Measurements from ENCODE around the gene ACTN1.
A peak's percentile ranks its signal among the peaks of the same experiment; 100 is the strongest.
"Not testable (repeated sequence)": the region's sequence is repeated elsewhere in the genome, so short reads cannot be mapped to it uniquely, and the experiment has no call there.

ACTN1 gene

DNA sequence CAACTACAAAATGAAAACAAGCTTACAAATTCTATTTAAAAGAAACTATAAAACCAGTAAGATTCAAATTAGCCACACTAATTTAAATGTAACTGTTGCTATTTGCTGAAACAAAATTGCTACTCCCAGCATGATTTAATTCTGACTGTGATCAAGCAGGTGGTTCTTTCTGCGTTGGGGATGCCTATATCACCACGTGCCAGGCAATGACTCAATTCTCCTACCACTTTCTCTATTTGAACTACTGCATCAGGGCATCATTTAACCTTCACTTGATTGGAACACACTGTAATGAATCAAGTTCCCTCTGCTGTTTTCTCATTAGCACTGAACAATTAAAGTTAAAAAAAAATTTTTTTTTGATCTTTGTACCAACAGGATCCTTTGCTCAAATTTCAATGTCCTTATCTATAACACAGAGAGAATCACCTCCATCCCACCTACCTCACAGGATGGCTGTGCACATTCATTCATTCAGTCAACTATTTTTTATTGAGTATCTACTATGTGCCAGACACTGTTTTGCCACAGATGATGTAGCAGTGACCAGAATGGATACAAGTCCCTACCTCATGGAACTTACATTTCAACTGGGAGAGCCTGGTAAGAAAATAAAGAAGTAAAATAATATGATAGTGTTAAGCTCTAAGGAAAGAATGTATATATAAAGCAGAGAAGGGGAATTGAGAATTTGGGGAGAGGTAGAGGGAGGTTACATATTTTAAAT, 8.0 kb upstream of the ACTN1 start:
- no peak for DNase-seq (ENCODE audit: low spot score)

DNA sequence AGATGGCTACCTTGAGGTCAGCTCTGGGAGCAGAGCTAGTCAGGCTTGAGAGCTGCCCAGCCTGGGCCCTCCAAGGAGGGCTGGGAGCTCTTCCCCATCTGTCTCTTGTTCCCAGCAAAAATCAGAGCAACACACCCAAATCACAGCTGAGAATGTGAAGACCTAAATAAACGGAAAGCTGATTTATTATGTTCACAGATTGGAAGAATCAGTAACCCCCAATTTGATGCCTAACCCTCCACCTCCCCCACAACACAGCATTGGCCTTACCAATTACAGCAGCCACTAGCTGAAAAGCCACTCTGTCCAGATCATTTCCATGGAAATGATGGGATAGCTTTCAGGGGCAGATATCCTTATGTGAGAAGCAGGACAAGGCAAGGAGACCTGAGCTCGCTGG, 7.1 kb upstream of the ACTN1 start:
- DNase-seq (ENCODE audit: low spot score), result no peak

DNA sequence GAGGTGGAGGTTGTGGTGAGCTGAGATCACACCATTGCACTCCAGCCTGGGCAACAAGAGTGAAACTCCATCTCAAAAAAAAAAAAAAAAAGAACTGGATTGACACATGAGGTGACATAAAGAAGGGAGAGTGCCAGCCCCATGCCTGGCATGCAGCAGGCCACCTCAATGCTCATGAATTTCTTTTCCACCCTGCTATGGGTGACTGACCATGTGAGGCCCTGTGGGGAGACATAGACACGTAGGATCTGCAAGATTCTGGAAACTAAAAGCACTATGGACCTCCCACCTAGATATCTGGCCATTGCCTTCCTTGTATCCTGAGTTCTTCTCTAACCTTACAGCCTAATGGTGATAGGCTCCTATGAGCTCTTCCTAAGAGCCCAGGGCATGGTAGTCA, 5.6 kb upstream of the ACTN1 start:
- no peak for DNase-seq (ENCODE audit: low spot score)

DNA sequence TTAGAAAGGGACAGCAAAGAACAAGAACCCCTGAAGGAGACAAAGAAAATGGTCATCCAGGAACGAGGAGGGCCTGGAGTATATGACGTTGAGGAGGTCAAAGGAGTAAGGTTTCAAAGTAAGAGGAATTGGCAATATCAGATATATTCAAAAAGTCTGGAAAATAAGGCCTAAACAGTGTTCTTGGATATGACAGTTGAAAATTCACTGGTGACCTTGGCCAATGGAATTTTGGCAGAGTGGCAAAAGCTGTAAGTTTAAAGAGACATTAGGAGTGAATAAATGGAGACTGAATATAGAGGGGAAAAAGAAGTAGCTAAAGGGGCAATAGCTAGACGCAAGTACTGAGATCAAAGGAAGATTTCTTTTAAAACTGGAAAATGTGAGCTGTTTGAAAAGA, 4.1 kb upstream of the ACTN1 start:
- no peak for DNase-seq (ENCODE audit: low spot score)

DNA sequence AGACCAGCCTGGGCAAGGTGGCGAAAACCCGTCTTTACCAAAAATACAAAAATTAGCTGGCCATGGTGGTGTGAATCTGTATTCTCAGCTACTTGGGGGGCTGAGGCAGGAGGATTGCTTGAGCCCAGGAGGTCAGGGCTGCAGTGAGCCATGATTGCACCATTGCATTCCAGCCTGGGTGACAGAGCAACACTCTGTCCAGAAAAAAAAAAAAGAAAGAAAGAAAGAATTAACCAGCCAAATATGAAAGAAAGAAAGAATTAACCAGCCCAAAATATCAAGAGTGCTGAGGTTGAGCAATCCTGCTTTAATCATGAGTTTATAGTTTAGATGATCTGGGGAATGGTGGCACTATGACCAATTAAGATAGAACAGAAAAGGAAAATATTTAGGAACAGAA, 3.5 kb upstream of the ACTN1 start:
- no peak for DNase-seq (ENCODE audit: low spot score)

DNA sequence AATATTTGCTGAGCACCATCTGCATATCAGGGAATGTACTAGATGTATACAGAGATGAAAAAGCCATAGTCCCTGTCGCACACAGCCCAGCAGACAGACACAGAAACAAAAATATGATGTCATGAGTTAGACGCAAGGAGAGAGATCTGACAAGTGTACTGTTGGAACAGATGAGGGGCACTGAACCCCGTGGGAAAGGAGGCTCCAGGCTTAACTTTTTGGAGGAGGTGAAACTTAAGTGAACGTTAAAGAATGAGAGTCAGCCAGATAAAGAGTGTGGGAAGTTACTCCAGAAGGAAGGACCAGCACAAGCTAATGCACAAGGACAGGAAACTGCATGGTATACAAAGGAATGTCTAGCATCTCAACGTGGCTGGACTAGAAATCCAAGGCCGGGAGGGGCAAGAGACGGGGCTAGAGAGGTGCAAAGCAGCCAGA, 2.5 kb upstream of the ACTN1 start:
- no peak for DNase-seq (ENCODE audit: low spot score)

DNA sequence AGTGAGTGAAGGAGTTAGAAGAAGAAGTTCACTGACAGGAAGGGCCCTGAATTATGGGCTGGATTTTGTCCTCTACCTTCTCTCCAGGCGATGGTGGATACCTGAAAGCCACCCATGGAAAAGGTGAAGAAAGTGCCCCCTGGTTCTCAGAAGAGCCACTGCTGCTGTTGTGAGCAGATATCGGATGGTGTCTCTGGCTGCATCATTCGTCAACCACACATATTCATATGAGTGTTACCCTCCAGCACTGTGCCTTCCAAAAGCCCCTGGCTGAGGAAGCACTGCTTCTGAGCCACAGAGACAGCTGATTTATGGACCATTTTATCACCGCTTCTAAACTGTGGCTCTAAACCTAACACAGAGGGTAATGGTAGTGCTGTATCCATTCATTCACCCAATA, 2.0 kb upstream of the ACTN1 start:
- no peak for DNase-seq (ENCODE audit: low spot score)

DNA sequence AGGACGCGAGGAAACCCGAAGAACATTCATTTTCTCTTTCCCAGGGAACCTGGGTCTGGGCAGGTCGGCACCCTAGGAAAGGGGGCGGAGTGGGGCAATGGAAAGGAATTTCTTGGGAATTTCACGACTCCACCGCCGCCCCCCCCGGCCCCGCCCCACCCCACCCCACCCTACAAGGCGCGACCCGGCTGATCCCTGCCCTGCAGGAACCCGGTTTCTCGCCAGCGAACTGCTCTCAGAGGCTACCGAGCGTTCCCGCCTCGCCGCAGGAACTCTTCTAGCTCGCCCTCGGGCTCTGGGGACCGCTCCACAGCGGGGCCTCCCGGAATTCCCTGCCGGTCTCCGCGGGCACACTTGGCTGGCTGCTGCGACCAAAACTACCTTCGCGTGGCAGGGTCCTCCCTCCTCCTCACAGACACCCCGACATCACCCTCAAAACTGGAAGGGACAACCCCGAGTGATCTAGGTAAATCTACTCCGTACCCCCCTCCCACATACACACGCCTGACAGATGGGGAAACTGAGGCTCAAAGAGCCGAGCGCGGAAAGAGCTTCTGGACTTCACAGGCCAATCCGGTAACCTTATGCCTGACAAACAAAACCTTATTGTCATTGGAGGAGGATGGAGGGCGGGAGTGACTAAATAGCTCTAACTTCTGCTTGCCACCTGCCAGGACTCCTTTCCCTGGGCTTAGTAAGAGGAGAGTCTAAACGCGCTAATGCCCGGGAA, 785 bp upstream of the ACTN1 start:
- peak; percentile 57 for DNase-seq (ENCODE audit: low spot score)

DNA sequence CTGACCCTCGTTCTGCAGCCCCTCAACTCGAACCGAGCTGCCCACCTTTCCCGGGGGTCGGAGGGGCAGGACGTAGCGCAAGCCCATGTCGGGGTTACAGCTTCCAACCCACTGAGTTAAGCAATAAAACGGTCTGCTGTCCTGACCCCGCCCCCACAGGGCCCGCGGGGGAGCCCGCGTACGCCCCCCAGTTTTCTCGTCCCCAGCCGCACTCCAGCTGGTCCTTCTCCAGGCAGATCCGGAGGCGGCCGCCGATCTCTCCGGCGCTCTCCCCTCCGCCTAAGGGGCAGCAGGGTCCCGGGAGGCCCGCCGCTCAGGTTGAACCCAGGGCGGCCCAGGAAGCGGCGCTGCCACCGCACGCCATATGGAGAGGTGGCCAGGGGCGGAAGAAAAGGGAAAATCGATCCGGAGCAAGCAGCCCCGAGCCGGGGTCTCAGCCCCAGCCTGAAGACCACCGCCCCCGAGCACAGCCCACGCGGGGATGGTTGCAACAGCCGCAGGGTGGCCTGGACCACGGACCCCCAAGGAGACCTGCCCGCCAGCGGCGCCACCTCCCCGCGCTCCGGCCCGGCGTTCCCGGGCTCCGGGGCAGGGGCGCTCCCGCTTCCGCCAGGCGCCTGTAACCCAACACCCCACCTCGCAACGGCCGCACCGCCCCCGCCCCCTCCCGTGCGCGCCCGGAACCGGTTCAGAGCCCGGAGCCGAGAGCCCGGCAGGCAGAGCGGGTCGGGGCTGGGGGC, 760 bp downstream of the ACTN1 start:
- DNase-seq (ENCODE audit: low spot score), result peak; percentile 68

DNA sequence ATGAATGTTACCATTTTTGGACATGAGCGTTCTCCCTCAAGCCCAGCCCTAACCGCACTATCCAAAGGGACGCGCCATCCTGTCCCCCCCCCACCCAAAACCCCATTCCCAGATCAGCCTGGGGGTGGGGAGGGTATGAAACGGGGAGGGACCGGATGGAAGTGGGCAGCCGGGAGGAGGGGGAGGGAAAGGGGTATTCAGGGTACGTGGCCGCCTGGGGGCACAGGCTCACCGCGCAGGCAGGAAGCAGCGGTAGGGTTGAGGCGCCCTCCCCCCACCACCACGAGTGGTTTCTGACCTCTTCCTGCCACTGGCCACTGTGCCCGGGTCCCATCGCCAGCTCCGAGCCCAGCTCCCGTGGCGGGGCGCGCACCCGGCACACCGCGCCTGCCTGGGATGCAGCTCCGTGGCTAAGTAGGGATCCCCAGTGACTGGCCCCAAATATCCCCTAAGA, 1.4 kb downstream of the ACTN1 start:
- DNase-seq (ENCODE audit: low spot score), result peak; percentile 85

DNA sequence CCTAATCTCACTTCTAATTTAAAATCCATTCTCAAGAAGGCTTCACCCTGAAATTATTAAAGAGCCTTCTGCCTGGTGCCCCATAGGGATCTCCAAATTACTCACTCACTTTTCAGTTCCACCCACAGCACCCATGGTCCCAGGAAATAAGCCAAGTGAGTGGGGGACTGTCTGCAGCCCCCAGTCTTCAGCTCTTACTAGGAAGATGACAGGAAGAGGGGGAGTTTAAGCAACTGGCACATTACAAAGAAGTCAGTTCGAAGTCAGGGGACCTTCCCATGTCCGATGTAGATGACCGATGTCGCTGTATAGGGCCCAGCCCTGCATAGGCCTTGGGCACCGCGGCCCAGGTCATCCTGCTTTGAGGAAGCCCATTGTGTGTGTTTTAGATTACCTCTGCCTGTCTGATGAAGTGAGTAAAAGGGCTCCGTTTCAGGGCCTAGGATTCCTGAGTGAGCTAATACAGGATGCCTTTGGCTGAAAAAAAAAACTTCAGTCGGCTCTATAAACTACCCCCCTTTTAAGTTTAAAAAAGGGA, 1.9 kb downstream of the ACTN1 start:
- no peak for DNase-seq (ENCODE audit: low spot score)

DNA sequence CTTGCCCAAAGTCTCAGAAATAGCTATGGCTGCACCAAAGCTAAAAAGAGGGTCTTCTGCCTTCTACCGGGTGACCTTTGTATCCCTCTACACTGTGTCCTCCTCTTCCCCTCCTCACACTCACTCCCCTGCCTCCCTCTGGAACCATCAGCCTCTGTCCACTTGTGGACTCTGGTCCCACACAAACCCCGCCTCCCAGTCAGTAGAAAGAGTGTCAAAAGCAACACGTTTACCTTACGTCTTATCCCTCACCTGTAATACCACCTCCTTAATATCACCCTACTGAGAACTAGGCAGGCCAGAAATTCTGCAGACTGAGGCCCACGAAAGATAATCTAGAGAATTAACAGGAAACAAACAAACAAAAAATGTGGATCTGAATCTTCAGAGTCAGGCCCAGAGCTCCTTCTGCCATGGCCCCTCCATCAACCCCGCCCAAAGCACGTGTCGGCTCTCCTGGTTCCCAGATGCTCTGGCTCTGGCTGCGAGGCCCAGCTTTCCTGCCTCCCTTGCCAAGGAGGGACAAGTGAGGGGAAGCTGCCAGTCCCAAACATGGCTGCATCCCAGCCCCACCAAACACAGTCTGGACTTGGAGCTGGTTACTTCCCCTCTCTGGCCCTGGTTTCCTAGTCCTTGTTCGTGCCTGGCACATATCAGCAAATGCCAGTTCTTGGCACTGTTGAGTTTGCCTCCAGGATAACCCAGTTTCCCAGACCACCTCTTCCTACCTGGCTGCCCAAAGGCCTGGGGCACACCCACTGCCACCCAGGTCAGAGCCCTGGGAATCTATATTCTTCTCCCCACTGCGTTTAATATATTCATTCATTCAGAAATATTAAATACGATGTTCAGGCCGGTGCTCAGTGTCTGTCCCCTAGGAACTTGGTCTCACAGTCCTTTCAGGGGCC, 2.7 kb downstream of the ACTN1 start:
- DNase-seq (ENCODE audit: low spot score), result no peak

DNA sequence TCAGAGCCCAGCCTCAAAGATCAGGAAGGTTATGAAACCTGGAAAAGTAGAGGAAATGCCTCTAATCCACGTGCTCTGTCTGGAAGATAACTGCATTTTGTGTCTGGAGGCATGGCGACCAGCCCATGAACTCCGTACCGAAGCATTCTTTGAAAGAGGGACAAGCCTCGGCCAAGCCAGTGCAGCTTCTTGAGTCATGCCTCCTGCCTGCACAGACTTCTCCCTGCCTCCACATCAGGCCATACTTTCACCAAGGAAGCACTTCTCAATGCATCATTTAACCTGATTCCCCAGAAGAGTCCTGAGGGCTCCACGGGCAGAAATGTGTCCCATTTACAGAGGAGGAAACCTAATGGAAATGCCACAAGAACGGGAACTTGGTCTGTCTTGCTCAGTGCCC, 3.4 kb downstream of the ACTN1 start:
- DNase-seq (ENCODE audit: low spot score), result peak; percentile 62

DNA sequence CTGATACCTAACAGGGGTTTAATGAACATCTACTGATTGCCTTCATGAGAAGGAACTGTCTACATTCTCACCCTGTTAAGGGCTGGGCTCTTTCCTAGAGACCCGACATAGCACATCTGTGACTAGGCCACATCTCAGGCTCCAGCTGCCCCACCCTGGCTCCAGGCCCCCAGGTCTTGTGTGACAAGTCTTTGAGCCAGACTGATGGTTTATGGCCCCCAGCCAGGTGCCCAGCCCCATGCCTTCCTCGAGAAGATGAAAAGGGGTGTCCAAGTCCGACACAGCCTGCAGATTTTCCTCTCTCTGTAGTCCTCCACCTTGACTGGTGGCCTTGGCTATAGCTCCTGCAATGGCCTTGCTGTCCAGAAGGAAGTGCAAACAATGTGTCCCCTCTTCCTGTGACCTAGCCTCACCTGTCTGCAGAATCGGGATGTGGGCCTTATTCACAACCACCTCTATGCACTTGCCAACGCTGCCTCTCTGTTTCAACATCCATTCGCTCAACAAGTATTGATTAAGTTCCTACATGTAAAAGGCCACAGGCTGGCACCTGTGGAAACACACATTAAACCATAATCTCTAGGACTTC, 4.2 kb downstream of the ACTN1 start:
- DNase-seq (ENCODE audit: low spot score), result no peak

DNA sequence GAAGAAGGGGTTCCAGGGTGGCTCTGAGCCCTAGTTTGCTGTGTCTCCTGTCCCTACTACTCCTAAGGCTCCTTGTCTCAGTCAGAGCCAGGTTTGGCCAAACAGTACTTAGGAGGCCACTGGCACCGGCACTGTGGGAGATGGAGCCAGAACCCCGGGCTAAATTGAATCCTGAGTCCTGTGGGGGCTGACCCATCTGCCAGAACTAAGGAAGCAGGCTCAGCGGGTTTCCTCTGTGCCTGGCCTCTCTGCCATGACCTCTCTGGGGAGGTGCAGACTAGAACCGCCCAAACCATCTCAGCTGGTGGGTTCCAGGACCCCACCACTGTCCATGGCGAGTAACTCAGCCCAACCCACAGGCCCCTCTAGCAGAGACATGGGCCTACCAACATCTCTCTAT, 5.5 kb downstream of the ACTN1 start:
- no peak for DNase-seq (ENCODE audit: low spot score)

DNA sequence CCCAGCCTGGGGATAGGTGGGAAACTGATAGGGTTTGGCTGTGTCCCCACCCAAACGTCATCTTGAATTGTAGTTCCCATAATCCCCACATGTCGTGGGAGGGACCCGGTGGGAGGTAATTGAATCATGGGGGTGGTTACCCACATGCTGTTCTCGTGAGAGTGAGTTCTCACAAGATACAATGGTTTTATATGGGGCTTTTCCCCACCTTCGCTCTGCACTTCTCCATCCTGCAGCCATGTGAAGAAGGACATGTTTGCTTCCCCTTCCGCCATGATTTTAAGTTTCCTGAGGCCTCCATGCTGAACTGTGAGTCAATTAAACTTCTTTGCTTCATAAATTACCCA, 5.9 kb downstream of the ACTN1 start:
- not testable (repeated sequence) for DNase-seq (ENCODE audit: low spot score)

DNA sequence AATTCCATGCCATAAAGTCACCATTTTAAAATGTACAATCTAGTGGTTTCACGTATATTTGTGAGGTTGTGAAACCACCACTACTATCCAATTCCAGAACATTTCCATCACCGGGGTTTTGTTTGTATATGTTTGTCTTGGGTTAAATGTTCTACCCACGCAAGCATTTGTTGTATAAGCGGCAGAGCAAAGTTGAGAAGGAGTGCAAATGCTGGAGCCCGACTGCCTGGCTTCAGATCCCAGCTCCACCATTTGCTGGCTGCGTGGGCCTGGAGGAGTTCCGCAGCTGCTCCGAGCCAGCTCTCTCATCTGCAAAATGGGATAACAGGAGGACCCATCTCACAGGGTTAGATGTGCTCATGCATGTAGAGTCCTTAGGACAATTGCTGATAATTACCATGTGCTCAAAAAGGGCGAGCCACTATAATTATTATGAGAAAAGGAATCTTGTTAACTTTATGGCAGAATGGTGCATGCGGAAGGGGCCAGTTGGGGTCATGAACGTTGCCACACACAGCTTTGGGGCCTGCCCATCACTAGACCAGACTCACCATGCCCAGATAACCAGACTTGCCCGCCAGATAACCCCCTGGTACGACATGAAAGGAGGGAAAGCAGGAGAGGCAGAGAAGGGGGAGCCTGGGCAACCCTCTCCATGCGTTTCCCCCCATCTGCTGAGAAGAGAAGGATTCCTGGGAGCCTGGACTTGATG, 6.4 kb downstream of the ACTN1 start:
- no peak for DNase-seq (ENCODE audit: low spot score)

DNA sequence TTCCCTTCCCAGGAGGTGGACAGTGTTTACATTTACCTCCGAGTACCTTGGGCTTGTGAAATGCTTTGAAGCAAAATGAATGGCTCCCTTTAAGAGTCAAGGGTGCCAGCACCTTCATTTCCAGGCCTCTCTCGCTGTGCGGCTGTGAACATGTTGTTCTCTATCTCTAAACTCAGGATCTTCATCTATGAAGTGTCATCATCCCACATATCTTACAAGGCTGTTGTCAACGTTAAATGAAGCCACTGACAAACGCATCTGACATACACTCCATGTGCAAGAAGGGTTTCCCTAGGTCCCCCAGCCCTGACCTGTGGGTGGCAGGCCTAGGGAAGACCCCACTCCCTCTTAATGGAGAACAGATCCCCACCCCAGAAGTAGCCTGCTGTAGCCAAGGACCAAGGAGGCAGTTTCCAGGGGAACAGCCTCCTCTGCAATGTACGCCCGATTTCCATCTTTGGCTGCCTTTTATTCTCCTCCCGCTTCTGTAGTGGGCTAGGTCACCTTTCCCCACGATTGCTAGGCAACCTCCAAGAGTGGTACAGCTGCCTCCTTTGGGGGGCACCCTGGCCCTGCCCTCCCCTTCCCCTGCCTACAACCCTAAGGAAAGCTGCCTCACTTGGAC, 7.6 kb downstream of the ACTN1 start:
- DNase-seq (ENCODE audit: low spot score), result no peak

DNA sequence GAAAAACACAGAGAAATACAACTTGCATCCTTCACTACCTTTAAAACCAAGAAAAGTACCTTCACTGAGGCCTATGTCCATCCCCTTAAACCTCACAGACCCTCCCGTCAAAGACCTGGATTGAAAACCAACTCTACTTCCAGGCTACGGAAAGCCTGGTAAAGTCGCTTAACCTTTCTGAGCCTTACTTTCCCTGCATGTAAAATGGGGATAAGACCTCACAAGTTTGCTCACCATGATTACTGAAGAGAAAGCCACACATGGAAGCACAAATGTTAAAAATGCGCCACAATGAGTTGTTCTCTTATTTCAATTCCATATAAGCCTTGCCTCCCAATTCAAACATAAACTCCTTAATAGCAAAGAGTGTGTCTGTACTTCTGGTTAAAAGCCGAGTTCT, 8.4 kb downstream of the ACTN1 start:
- no peak for DNase-seq (ENCODE audit: low spot score)

DNA sequence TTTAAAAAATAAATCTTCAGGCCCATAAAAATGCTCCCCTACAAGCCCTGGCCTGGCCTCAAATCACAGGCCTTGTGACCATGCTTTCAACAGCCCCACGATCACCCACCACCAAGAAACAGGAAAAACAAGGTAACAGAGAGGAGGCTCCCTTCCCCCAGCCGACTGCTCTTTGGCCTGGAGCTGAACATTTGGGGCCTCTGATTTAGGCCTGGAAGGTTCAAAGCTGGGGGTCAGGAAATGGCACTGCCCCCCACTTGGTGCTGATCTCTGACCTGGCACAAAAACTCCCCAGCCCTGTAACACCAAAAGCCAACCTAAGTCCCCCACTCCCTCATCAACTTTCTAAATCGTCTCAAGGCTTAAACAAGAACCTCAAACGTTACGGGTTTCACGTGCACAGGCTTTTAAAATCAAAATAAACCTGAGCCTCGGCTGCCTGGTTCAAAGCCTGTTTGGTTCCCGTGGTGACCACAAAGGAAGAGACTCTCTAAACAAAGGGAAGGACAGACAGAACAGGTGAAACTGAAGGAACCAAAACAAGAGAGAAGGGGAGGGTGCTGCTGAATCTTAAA, 9.0 kb downstream of the ACTN1 start:
- DNase-seq (ENCODE audit: low spot score), result no peak
